Measurements from ENCODE around the gene RFX4.

The RFX4 gene

DNA sequence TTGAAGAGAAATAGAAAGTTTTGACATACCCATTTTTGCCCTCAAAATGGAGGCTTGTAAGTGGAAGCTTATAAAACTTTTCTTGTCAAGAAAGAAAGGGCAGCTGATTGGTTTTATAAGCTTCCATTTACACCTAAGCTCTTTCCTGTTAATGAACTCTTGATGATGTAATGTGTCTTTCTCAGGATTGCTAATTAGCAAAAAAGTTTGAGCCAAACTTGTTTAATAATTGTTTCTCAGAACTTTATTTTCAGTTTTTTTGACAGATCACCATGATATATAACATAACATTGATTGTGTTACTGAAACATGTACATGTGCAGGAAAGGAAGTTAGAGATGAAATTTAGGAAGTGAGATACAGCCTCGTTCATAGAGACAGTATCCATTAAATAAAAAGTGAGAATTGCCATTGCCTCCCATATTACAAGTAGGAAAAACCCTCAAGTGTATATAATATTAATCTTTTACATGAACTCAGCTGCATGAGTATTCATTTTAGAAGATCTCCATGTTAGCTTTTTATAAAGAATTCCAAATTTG is 218.4 kb downstream of the RFX4 start:
- H3K4me1 Mint-ChIP-seq (ENCODE audit: low read depth): no peaks in the 10 kb centered on the region
- H3K4me3 Mint-ChIP-seq: no peak overlapping the region
- intact Hi-C loops (cut with micrococcal nuclease): no loop called here
- peaks cover 19% of the 10 kb centered on the region for H3K36me3 Mint-ChIP-seq (ENCODE audit: low read depth)
- H3K9me3 Mint-ChIP-seq: no peaks in the 10 kb centered on the region
- H3K27me3 Mint-ChIP-seq: no peaks in the 10 kb centered on the region
- no peak overlapping the region for H3K27ac Mint-ChIP-seq

- intact Hi-C loops (cut with micrococcal nuclease): no loop called here
- Mint-ChIP-seq H3K9me3 (no peaks in the 10 kb centered on the region), H3K36me3 (ENCODE audit: low read depth) (peaks cover 26% of the 10 kb centered on the region), H3K4me3 (no peak overlapping the region), H3K27me3 (no peaks in the 10 kb centered on the region), H3K27ac (no peak overlapping the region), H3K4me1 (ENCODE audit: low read depth) (no peaks in the 10 kb centered on the region)
Measured at GRCh38 chr12:106801830-106802533, 219.2 kb downstream of the RFX4 start.

DNA sequence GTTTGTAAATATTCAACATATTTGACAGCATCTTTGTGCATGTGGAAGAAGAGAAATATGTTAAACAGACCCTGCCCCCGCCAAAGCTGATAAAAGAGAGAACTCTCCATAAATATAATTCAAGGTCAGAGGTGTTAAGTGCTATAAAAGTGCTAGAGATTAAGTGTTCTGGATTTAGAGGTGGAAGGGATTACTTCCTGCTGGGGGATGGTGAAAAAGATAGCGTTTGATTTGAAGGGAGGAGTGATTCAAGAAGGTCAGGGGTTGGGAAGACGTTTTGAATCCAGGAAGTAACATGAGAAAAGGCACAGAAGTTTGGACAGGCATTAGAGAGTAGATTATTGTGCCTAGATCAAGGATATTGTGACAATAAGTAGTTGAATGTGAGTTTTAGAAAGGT is 221.9 kb downstream of the RFX4 start:
- Mint-ChIP-seq H3K27me3 (no peaks in the 10 kb centered on the region), H3K27ac (no peak overlapping the region), H3K4me1 (ENCODE audit: low read depth) (no peaks in the 10 kb centered on the region)

More for the DNA sequence above, 221.9 kb downstream of the RFX4 start:
- Mint-ChIP-seq H3K36me3 (ENCODE audit: low read depth) (peaks cover 28% of the 10 kb centered on the region), H3K4me3 (no peak overlapping the region), H3K9me3 (no peaks in the 10 kb centered on the region)
- intact Hi-C loops (cut with micrococcal nuclease): no loop called here

Data from dendritic cell treated with granulocyte-macrophage colony-stimulating factor and Interleukin-4, amounts not matched to agents 40 ng/mL and 50 ng/mL, for 4 days (primary cell).